NT2/D1 (cell line): ENCODE measurements around the gene ARSD.

Experiments
- YY1 ChIP-seq: IDR thresholded peaks from 2 replicates; pipeline ENCODE4 v1.6.1; 2011; ENCODE audit not compliant: insufficient read length, insufficient read depth
- ZNF274 ChIP-seq: IDR thresholded peaks from 2 replicates; pipeline ENCODE4 v1.6.1; 2011; ENCODE audit warnings: mild to moderate bottlenecking, low read depth, low read length

GRCh38 chrX:2910109-2910508 is 19.0 kb downstream of the ARSD start:
- TF ChIP-seq YY1 (no peak), ZNF274 (no peak)
